Testis (tissue), 3 donors: ENCODE data around the gene PHEX. TPM values are rescaled to one million over a fixed set of nuclear protein-coding genes. Genes with fewer than 3 reads are reported as not detected.

Source experiments
- DNase-seq: peaks from one replicate; pipeline ENCODE4 v3.0.0-alpha.2; 2019
- H3K27ac ChIP-seq, 2 donors: fragments of 200-600 bp; sonication (generic); one replicate each; pipeline ENCODE4 v1.5.1; 2019
- H3K27me3 ChIP-seq: fragments of 200-600 bp; sonication (generic); one replicate; pipeline ENCODE4 v1.5.1; 2019
- H3K36me3 ChIP-seq: fragments of 200-600 bp; sonication (generic); one replicate; pipeline ENCODE4 v1.5.1; 2017; ENCODE audit warnings: low read depth; ENCODE audit errors: missing control alignments
- H3K4me1 ChIP-seq: fragments of 200-600 bp; sonication (generic); one replicate; pipeline ENCODE4 v1.5.1; 2019
- H3K4me3 ChIP-seq, 2 donors: fragments of 200-600 bp; sonication (generic); one replicate each; pipeline ENCODE4 v1.5.1; 2017 to 2019
- H3K9me3 ChIP-seq: fragments of 200-600 bp; sonication (generic); one replicate; pipeline ENCODE4 v1.5.1; 2017
- CTCF ChIP-seq, 3 experiments: fragments of 450-650 bp in 2 of 3; fragments of 200-600 bp in 1 of 3; sonication (generic) in 1 of 3; IDR thresholded peaks; one replicate each; pipeline ENCODE4 v1.5.1; 2016 to 2019; ENCODE audit warnings: antibody characterized with exemption in 3 of 3, mild to moderate bottlenecking in 2 of 3, moderate library complexity in 1 of 3
- POLR2A ChIP-seq: fragments of 450-650 bp; IDR thresholded peaks from one replicate; pipeline ENCODE4 v1.6.1; 2017; ENCODE audit warnings: antibody characterized with exemption, mild to moderate bottlenecking, moderate library complexity
- WGBS, 2 donors: methylation state at CpG; one replicate each; pipeline ENCODE4 v1.1.5; 2018; 5-methylcytosine and 5-hydroxymethylcytosine counted together
- intact Hi-C: fragments of 100-400 bp; cut with DNase I; formaldehyde crosslinking; loops from one replicate; pipeline ENCODE4 v1.15.1; 2023; ENCODE audit warnings: low total_unique reads
- polyA plus RNA-seq: library from polyadenylated mRNA; stranded (reverse); fragments of 350-450 nt; fragmentation: Illumina TruSeq; extraction: RNeasy Lipid Tissue Mini Kit (QIAGEN cat#74804); gene quantifications from one replicate; pipeline ENCODE4 v1.2.3, GENCODE V29; 2014; ENCODE audit warnings: low read depth, low replicate concordance; ENCODE audit not compliant: insufficient read depth
- total RNA-seq, 2 donors: library from RNA; depleted of rRNA; stranded (reverse); fragments of >200 nt; gene quantifications; one replicate each; pipeline ENCODE4 v1.2.3, GENCODE V29; 2016

PHEX gene
- total and polyA plus RNA-seq, 3 donors from 2014 or later: 0.24 to 0.37 (median 0.31) TPM

GRCh38 chrX:22073928-22074327 is 41.8 kb downstream of the PHEX start:
- TF ChIP-seq POLR2A (no peak), CTCF (IDR thresholded peaks at IDR 0.05) (no peak)

GRCh38 chrX:22078117-22078516 is 46.0 kb downstream of the PHEX start:
- no peak overlapping the region for H3K4me3 ChIP-seq
- no peaks in the 10 kb centered on the region for H3K27me3 ChIP-seq
- WGBS, 2 donors: 87 to 88% methylated on average over 2 of the region's 2 CpGs
- H3K4me1 ChIP-seq: no peaks in the 10 kb centered on the region
- intact Hi-C loops: no loop called here
- H3K27ac ChIP-seq: no peak overlapping the region
- no peak for DNase-seq
- no peaks in the 10 kb centered on the region for H3K9me3 ChIP-seq
- TF ChIP-seq CTCF (IDR thresholded peaks at IDR 0.05) (no peak), POLR2A (no peak)
- no peaks in the 10 kb centered on the region for H3K36me3 ChIP-seq

More at GRCh38 chrX:22073928-22074327, 41.8 kb downstream of the PHEX start:
- Histone ChIP-seq H3K4me3 (no peak overlapping the region), H3K4me1 (no peaks in the 10 kb centered on the region), H3K27ac (no peak overlapping the region), H3K9me3 (no peaks in the 10 kb centered on the region), H3K36me3 (no peaks in the 10 kb centered on the region), H3K27me3 (no peaks in the 10 kb centered on the region)
- intact Hi-C loops: no loop called here
- no peak for DNase-seq
- 79 to 100% methylated on average over 2 of the region's 2 CpGs for whole genome bisulfite sequencing, 2 donors

- peak; percentile 64 for DNase-seq
- WGBS, 2 donors: 52 to 64% methylated on average over 7 of the region's 7 CpGs
- Histone ChIP-seq H3K4me1 (no peaks in the 10 kb centered on the region), H3K9me3 (no peaks in the 10 kb centered on the region), H3K27ac (no peak overlapping the region), H3K36me3 (no peaks in the 10 kb centered on the region), H3K4me3 (no peak overlapping the region), H3K27me3 (no peaks in the 10 kb centered on the region)
- intact Hi-C loops: no loop called here
- TF ChIP-seq POLR2A: no peak
- peak in 2 of 3 experiments; percentile 27 to 64 for TF ChIP-seq CTCF (IDR thresholded peaks at IDR 0.05)
These were observed 49.5 kb downstream of the PHEX start for GRCh38 chrX:22081475-22082092.

GRCh38 chrX:22086003-22086402 is 53.9 kb downstream of the PHEX start:
- Histone ChIP-seq H3K27me3 (no peaks in the 10 kb centered on the region), H3K4me3 (no peak overlapping the region), H3K9me3 (no peaks in the 10 kb centered on the region), H3K27ac (no peak overlapping the region), H3K4me1 (no peaks in the 10 kb centered on the region), H3K36me3 (no peaks in the 10 kb centered on the region)
- no peak for DNase-seq
- WGBS, 2 donors: 83 to 96% methylated on average over 1 to 4 of the region's 4 CpGs
- no peak for TF ChIP-seq CTCF (IDR thresholded peaks at IDR 0.05)
- intact Hi-C loops: no loop called here

GRCh38 chrX:22087011-22087557 is 55.0 kb downstream of the PHEX start:
- intact Hi-C loops: no loop called here
- TF ChIP-seq POLR2A (no peak), CTCF (IDR thresholded peaks at IDR 0.05) (no peak)
- no peak overlapping the region for H3K27ac ChIP-seq

More at GRCh38 chrX:22087011-22087557, 55.0 kb downstream of the PHEX start:
- no peaks in the 10 kb centered on the region for H3K27me3 ChIP-seq
- 58 to 66% methylated on average over 3 of the region's 3 CpGs for WGBS, 2 donors
- H3K4me3 ChIP-seq: no peak overlapping the region
- H3K36me3 ChIP-seq: no peaks in the 10 kb centered on the region
- no peaks in the 10 kb centered on the region for H3K9me3 ChIP-seq
- H3K4me1 ChIP-seq: no peaks in the 10 kb centered on the region
- DNase-seq: no peak
